GM21360 (cell line): ENCODE results near the gene REPS2.

Experiments
- ATAC-seq: cut with Tn5 transposase; IDR thresholded peaks from one replicate; pipeline ENCODE4 v1.9.1; 2021; ENCODE audit warnings: mild to moderate bottlenecking, moderate library complexity; ENCODE audit not compliant: unreplicated experiment

REPS2 gene

DNA sequence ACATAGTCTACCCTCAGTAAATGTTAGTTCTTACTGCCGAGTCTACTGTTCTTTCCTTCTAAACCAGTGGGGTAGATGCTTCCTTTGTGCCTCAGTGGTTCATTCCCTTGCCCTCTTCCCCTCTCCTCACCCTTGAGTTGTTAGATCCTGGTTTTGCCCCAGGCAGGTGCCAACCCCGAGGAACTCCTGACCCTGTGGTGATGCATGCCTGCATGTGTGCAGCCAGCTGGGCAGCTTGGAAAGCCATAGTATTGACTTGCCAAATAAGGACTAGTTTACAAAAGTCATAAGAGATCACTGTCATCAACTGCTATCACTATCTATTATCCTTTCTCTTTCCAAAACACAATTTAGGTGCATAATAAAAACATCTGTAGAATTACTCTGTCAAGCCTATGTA, 50.9 kb downstream of the REPS2 start:
- ATAC-seq, result no peak

DNA sequence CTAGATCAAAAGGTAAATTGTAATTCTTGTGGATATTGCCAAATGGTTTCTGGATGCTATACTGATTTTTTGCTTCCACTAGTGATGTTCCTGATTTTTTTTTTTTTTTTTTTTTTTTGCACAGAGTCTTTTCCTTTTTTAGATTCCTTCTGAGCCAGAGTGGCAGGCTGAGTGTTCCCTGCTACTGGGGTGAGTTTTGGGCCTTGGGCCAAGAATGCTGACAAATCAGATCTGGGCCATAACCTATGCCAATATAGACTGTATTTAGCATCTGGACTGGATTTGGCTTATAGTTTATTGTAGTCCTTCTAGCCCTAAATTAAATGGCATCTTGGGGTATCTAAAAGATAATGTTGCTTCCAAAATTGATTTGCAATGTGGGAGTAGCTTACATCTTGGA, 52.8 kb downstream of the REPS2 start:
- no peak for ATAC-seq

DNA sequence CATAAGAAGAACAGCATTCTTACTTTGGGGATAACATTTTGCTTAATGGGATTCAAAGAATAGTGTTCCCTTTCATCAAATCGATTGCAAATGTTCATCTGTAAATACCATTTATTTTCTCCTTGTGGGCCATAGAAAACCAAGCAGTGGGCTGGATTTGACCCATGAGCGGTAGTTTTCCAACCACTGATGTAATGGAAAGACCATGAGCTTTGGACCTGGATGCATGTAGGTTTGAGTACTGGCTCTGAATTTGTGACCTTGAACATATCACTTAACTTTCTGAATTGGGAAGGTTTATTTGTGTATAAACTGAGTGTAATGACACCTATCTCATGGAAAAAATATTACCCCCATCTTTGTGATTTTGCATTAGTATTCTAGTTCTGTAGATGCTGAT, 54.3 kb downstream of the REPS2 start:
- ATAC-seq, result no peak

- ATAC-seq, result no peak
These were observed 59.4 kb downstream of the REPS2 start for GRCh38 chrX:17005712-17006368.

DNA sequence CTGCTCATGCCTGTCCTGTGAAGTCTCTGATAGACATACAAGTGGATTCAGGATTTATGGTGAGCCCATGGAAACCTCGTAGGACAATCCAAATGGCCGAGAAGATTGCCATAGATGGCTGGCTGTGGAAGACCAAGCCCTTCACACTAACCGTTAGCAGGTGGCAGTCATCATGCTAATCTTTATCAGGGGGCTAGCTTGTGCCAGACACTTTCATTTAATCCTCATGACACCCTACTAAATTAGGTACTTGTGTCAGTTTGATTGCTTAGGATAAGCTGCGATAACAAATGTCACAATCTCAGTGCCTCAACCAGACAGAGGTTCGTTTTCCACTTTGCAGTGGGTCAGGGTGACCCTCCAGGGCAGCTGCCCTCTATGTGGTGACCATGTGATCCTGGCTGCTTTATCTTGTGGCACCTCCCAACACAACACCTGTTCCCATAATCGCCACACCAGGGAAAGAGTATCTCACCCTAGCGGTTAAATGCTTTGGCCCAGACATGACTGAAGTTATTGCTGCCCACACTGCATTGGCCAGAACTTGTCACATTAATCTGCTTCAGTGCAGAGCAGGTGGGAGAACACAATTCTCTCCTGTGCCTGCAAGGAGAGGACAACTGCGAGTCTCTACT, 60.8 kb downstream of the REPS2 start:
- no peak for ATAC-seq

GRCh38 chrX:17009856-17010625, 63.6 kb downstream of the REPS2 start:
- ATAC-seq, result no peak

- no peak for ATAC-seq
These were observed 66.0 kb downstream of the REPS2 start for GRCh38 chrX:17012465-17012864.

DNA sequence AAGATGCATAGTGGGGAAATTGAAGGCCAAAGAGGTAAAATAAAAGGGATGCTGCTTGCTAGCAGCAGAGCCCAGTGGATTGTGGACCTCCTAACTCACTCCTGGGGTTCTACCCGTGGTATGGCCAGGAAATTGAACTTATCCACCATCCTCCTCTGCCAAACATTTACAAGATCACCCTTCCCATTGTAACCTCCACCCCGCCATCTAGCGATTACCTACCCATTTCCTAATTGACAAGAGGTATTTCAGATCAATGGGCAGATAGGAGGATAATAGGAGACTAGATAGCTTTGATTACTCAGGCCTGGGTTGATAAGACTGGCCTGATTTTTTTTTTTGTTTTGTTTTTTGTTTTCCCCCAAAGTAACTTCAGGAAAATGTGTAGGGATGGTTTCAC, 67.8 kb downstream of the REPS2 start:
- ATAC-seq, result no peak

GRCh38 chrX:17017134-17017533, 70.7 kb downstream of the REPS2 start:
- ATAC-seq, result no peak

DNA sequence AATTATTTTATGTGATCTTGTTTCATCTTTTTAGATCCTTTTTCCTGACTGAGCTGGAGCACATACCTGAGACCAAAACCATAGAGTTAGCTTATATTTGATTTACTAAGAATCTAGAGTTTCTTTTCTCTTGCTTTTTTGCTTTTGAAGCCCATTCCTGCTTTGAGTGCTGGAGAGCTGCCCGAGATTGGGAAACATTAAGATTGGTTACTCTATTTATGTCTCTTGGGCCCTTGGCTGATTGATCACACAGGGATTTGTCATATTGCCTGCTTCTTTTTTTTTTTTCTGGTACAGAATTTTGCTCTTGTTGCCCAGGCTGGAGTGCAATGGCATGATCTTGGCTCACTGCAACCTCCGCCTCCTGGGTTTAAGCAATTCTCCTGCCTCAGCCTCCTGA, 73.9 kb downstream of the REPS2 start:
- ATAC-seq, result no peak

GRCh38 chrX:17020851-17021821, 74.7 kb downstream of the REPS2 start:
- ATAC-seq, result no peak

- no peak for ATAC-seq
These were observed 75.6 kb downstream of the REPS2 start for GRCh38 chrX:17021851-17022604.

DNA sequence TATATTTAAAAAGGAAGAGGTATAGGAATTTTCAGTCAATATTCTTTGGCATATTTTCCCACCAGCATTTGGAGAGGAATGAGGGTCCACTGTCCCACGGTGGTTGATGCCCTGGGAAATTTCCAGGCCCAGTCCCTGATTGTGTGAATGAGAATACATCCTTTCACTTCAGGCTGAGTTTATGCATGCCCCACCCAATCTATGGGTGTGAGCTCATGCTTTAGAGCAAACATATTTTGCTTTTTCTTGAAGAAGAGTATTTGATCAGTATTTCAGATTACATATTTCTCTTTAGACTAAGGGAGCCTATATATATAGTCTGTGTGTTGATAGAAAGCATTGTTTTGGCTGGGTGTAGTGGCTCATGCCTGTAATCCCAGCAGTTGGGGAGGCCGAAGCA, 77.2 kb downstream of the REPS2 start:
- no peak for ATAC-seq

- ATAC-seq, result no peak
These were observed 78.4 kb downstream of the REPS2 start for GRCh38 chrX:17024886-17025285.

- ATAC-seq, result no peak
These were observed 79.3 kb downstream of the REPS2 start for GRCh38 chrX:17025621-17026302.

GRCh38 chrX:17027931-17028330, 81.5 kb downstream of the REPS2 start:
- ATAC-seq, result no peak

GRCh38 chrX:17028356-17028755, 81.9 kb downstream of the REPS2 start:
- no peak for ATAC-seq

DNA sequence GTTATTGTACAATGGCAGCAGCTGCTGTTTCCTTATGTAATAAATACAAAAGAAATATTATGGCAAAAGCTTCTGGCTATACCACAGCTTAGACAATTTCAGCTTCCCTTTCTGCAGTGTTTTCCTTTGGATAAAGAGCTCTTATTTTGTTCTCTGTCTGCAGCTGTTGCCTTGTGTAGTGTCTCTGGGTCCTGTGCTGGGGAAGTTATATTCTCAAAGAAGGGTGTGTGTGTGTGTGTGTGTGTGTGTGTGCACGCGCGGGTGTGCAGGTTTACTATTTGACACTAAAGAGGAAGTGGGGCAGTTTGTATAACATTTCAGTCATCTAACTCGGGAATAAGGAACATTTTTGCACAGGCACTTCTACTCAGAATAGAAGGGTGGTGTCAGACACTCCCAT, 83.6 kb downstream of the REPS2 start:
- no peak for ATAC-seq

GRCh38 chrX:17030580-17031270, 84.3 kb downstream of the REPS2 start:
- ATAC-seq, result no peak
